IMR-90 (cell line): ENCODE results near the gene ALKBH5. TPM values are rescaled to one million over a fixed set of nuclear protein-coding genes. Genes with fewer than 3 reads are reported as not detected.

Experiments used
- ATAC-seq: fragments of 200-7000 bp; cut with Tn5 transposase; 2 replicates; pipeline ENCODE4 v1.9.1; 2020; ENCODE audit warnings: low read depth, mild to moderate bottlenecking, moderate library complexity
- BruUV-seq: library from RNA; stranded (reverse); fragments of 400-500 nt; replicated peaks from 2 replicates; lab custom pipeline; 2021; lab: Mats Ljungman, UMichigan
- CTCF ChIA-PET: fragments of 300-600 bp; formaldehyde crosslinking; extraction: SDS; loops from one replicate; lab custom pipeline; 2021; ENCODE audit warnings: antibody characterized with exemption; lab: Yijun Ruan, JAX
- POLR2A ChIA-PET: fragments of 300-600 bp; sonication (Branson Sonifier 250); formaldehyde crosslinking; loops from one replicate; lab custom pipeline; 2022; ENCODE audit warnings: antibody characterized with exemption; ENCODE audit not compliant: unreplicated experiment; lab: Charles Lee
- DNase-seq: peaks from one replicate; pipeline ENCODE4 v3.0.0; 2013
- H2AFZ ChIP-seq: replicated peaks from 2 replicates; pipeline ENCODE3; 2013; ENCODE audit warnings: low read length, mild to moderate bottlenecking; ENCODE audit not compliant: poor library complexity
- H2AK5ac ChIP-seq: 2 replicates; pipeline ENCODE4 v1.6.1; 2013; ENCODE audit warnings: low read depth, low read length, inconsistent platforms
- H2AK9ac ChIP-seq: replicated peaks from 2 replicates; pipeline ENCODE3; 2013; ENCODE audit warnings: mild to moderate bottlenecking, low read depth, low read length, moderate library complexity; ENCODE audit not compliant: poor library complexity
- H2BK120ac ChIP-seq: 2 replicates; pipeline ENCODE4 v1.6.1; 2013; ENCODE audit warnings: low read depth, low read length, inconsistent platforms
- H2BK15ac ChIP-seq: 3 replicates; pipeline ENCODE4 v1.6.1; 2013; ENCODE audit warnings: low read depth, low read length, inconsistent platforms
- H2BK20ac ChIP-seq: 2 replicates; pipeline ENCODE4 v1.6.1; 2013; ENCODE audit warnings: low read depth, mild to moderate bottlenecking, inconsistent platforms, low read length, moderate library complexity
- H2BK5ac ChIP-seq: 2 replicates; pipeline ENCODE4 v1.6.1; 2013; ENCODE audit warnings: mild to moderate bottlenecking, low read depth, low read length, inconsistent platforms; ENCODE audit not compliant: poor library complexity, severe bottlenecking
- H3K14ac ChIP-seq: replicated peaks from 2 replicates; pipeline ENCODE4 v1.6.1; 2013; ENCODE audit warnings: low read depth, low read length, inconsistent platforms
- H3K18ac ChIP-seq: 2 replicates; pipeline ENCODE4 v1.6.1; 2013; ENCODE audit warnings: low read depth, low read length, control low read depth
- H3K23ac ChIP-seq: 2 replicates; pipeline ENCODE4 v1.6.1; 2013; ENCODE audit warnings: low read depth, low read length, inconsistent platforms
- H3K27ac ChIP-seq: 2 replicates; pipeline ENCODE4 v1.5.1; 2013; ENCODE audit warnings: mild to moderate bottlenecking, control low read depth, low read length; ENCODE audit not compliant: insufficient read depth
- H3K27me3 ChIP-seq: 2 replicates; pipeline ENCODE4 v1.6.1; 2013; ENCODE audit warnings: low read length; ENCODE audit not compliant: control insufficient read depth, insufficient read depth
- H3K36me3 ChIP-seq: 2 replicates; pipeline ENCODE4 v1.6.1; 2013; ENCODE audit warnings: low read length, mixed read lengths; ENCODE audit not compliant: control insufficient read depth, insufficient read depth
- H3K4ac ChIP-seq: 2 replicates; pipeline ENCODE4 v1.6.1; 2013; ENCODE audit warnings: low read depth, low read length, inconsistent platforms
- H3K4me1 ChIP-seq: 2 replicates; pipeline ENCODE4 v1.6.1; 2013; ENCODE audit warnings: low read length, mixed read lengths; ENCODE audit not compliant: control insufficient read depth, insufficient read depth
- H3K4me2 ChIP-seq: 2 replicates; pipeline ENCODE4 v1.6.1; 2013; ENCODE audit warnings: low read depth, mild to moderate bottlenecking, control low read depth, low read length, moderate library complexity
- H3K4me3 ChIP-seq: 2 replicates; pipeline ENCODE4 v1.5.1; 2013; ENCODE audit warnings: low read depth, mild to moderate bottlenecking, control low read depth, low read length, moderate library complexity; ENCODE audit not compliant: insufficient read depth
- H3K56ac ChIP-seq: 2 replicates; pipeline ENCODE4 v1.6.1; 2013; ENCODE audit warnings: low read length, inconsistent platforms; ENCODE audit not compliant: insufficient read depth; ENCODE audit errors: extremely low read depth
- H3K79me1 ChIP-seq, 2 experiments: 2 replicates each; pipeline ENCODE4 v1.6.1; 2013; ENCODE audit warnings: low read length in 2 of 2, inconsistent platforms in 1 of 2, low read depth in 1 of 2
- H3K9ac ChIP-seq: 2 replicates; pipeline ENCODE4 v1.6.1; 2013; ENCODE audit warnings: low read depth, low read length, control low read depth
- H3K9me1 ChIP-seq: 2 replicates; pipeline ENCODE4 v1.6.1; 2013; ENCODE audit warnings: low read length, inconsistent platforms; ENCODE audit not compliant: insufficient read depth
- H3K9me3 ChIP-seq: 2 replicates; pipeline ENCODE4 v1.6.1; 2013; ENCODE audit warnings: low read length; ENCODE audit not compliant: control insufficient read depth, insufficient read depth
- H4K20me1 ChIP-seq: 2 replicates; pipeline ENCODE4 v1.6.1; 2013; ENCODE audit warnings: low read length, inconsistent platforms; ENCODE audit not compliant: insufficient read depth
- H4K5ac ChIP-seq: 2 replicates; pipeline ENCODE4 v1.6.1; 2013; ENCODE audit warnings: mild to moderate bottlenecking, low read depth, low read length, control low read depth
- H4K8ac ChIP-seq, 2 experiments: 2 replicates each; pipeline ENCODE4 v1.6.1; 2013; ENCODE audit warnings: low read depth in 2 of 2, low read length in 2 of 2, control low read depth in 1 of 2, inconsistent platforms in 1 of 2
- H4K91ac ChIP-seq: 2 replicates; pipeline ENCODE4 v1.6.1; 2013; ENCODE audit warnings: low read depth, low read length, inconsistent platforms; ENCODE audit not compliant: insufficient read depth
- BHLHE40 ChIP-seq: fragments of 150-350 bp; IDR thresholded peaks from 2 replicates; pipeline ENCODE4 v1.6.1; 2016; ENCODE audit warnings: mild to moderate bottlenecking, low read depth, low read length
- CEBPB ChIP-seq: IDR thresholded peaks from 2 replicates; pipeline ENCODE4 v1.6.1; 2012; ENCODE audit warnings: low read depth, low read length, improper control_type of control experiment
- CHD1 ChIP-seq: IDR thresholded peaks from 2 replicates; pipeline ENCODE4 v1.6.1; 2012; ENCODE audit warnings: low read depth, low read length, improper control_type of control experiment
- ELK1 ChIP-seq: fragments of 150-350 bp; IDR thresholded peaks from 2 replicates; pipeline ENCODE4 v1.6.1; 2016; ENCODE audit warnings: low read depth, mild to moderate bottlenecking, low read length, moderate library complexity, borderline replicate concordance
- FOS ChIP-seq: fragments of 150-350 bp; IDR thresholded peaks from 2 replicates; pipeline ENCODE4 v1.6.1; 2016; ENCODE audit warnings: low read depth, low read length
- MAFK ChIP-seq: IDR thresholded peaks from 2 replicates; pipeline ENCODE4 v1.6.1; 2012; ENCODE audit warnings: low read depth, low read length, improper control_type of control experiment
- MAZ ChIP-seq: IDR thresholded peaks from 2 replicates; pipeline ENCODE4 v1.6.1; 2012; ENCODE audit warnings: low read depth, mild to moderate bottlenecking, low read length, improper control_type of control experiment, moderate library complexity, borderline replicate concordance
- MXI1 ChIP-seq: IDR thresholded peaks from 2 replicates; pipeline ENCODE4 v1.6.1; 2012; ENCODE audit warnings: low read depth, mild to moderate bottlenecking, low read length, moderate library complexity, borderline replicate concordance
- NFE2L2 ChIP-seq: fragments of 150-350 bp; IDR thresholded peaks from 2 replicates; pipeline ENCODE4 v1.6.1; 2016; ENCODE audit warnings: low read depth, mild to moderate bottlenecking, low read length
- POLR2A ChIP-seq: IDR thresholded peaks from 2 replicates; pipeline ENCODE4 v1.6.1; 2012; ENCODE audit warnings: mild to moderate bottlenecking, low read depth, low read length
- RAD21 ChIP-seq: IDR thresholded peaks from 2 replicates; pipeline ENCODE4 v1.6.1; 2012; ENCODE audit warnings: low read length, improper control_type of control experiment
- RCOR1 ChIP-seq: IDR thresholded peaks from 2 replicates; pipeline ENCODE4 v1.6.1; 2012; ENCODE audit warnings: mild to moderate bottlenecking, low read length, improper control_type of control experiment; ENCODE audit not compliant: insufficient replicate concordance
- RFX5 ChIP-seq: IDR thresholded peaks from 2 replicates; pipeline ENCODE4 v1.8.0; 2012; ENCODE audit warnings: low read depth, mild to moderate bottlenecking, low read length, moderate library complexity
- SMC3 ChIP-seq: fragments of 150-350 bp; IDR thresholded peaks from 2 replicates; pipeline ENCODE4 v1.6.1; 2016; ENCODE audit warnings: low read depth, mild to moderate bottlenecking, antibody characterized with exemption, low read length, moderate library complexity
- USF2 ChIP-seq: fragments of 150-350 bp; IDR thresholded peaks from 2 replicates; pipeline ENCODE4 v1.6.1; 2017; ENCODE audit warnings: mild to moderate bottlenecking, antibody characterized with exemption, low read length, low read depth
- dilution Hi-C: fragments of 300-500 bp; cut with HindIII; formaldehyde crosslinking; loops from one replicate; pipeline ENCODE4 v1.14.3; 2018; ENCODE audit warnings: low sequenced_read_pairs; ENCODE audit not compliant: unreplicated experiment
- in situ Hi-C: fragments of 300-500 bp; cut with MboI; formaldehyde crosslinking; loops from 3 replicates; pipeline ENCODE4 v1.14.3; 2019; ENCODE audit warnings: low sequenced_read_pairs, inconsistent platforms, mixed read lengths
- intact Hi-C: fragments of 100-400 bp; cut with micrococcal nuclease; formaldehyde crosslinking; loops from 2 replicates; pipeline ENCODE4 v1.10.0; 2022
- polyA plus RNA-seq, 3 experiments: library from polyadenylated mRNA; depleted of rRNA; stranded (reverse); fragments of >200 nt; gene quantifications; 2 replicates each; pipeline ENCODE4 v1.2.3, GENCODE V29; 2012; ENCODE audit warnings: low replicate concordance in 1 of 3
- total RNA-seq: library from RNA; depleted of rRNA; stranded (reverse); fragments of >200 nt; gene quantifications from 2 replicates; pipeline ENCODE4 v1.2.3, GENCODE V29; 2012
- TF ChIP-seq, protein P1 (sequence below): conservative IDR thresholded peaks from 2 replicates; pipeline ENCODE4 v1.5.1; 2012; ENCODE audit warnings: mild to moderate bottlenecking, low read depth, low read length, improper control_type of control experiment

Gene ALKBH5
- total and polyA plus RNA-seq, 2 of the 4 experiments (the other 2 are of a cell fraction): 57.6 to 79.6 TPM

DNA sequence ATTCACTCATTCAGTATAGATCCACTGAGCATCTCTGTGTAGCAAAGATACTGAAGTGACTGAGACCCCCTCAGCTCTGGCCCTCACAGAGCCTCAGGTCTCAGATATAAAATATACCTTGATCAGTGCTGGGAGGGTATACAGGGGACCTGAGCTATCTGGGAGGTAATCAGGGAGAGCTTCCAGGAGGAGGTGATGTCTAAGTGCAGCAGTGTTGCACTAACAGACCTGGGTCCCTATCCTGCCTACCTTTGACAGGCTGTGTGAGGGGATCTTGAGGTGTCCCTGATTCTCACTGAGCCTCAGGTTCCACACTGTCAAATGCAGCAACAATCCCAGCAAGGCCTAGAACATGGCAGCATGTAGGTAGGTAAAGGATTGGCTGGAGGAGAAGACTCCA is 6.5 kb upstream of the ALKBH5 start:
- CTCF ChIA-PET: interaction anchor here (0.6 kb wide), 1 partner anchor 122 kb away, joined by 3 read pairs; no protein-coding TSS in a partner anchor
- TF ChIP-seq ELK1: no peak
- no peak for TF ChIP-seq FOS
- no peak for TF ChIP-seq MAFK
- TF ChIP-seq RFX5: no peak
- TF ChIP-seq RCOR1: no peak
- no peak for TF ChIP-seq NFE2L2
- TF ChIP-seq CEBPB: no peak
- no peak for TF ChIP-seq POLR2A
- TF ChIP-seq CHD1: no peak
- TF ChIP-seq, protein P1, sequence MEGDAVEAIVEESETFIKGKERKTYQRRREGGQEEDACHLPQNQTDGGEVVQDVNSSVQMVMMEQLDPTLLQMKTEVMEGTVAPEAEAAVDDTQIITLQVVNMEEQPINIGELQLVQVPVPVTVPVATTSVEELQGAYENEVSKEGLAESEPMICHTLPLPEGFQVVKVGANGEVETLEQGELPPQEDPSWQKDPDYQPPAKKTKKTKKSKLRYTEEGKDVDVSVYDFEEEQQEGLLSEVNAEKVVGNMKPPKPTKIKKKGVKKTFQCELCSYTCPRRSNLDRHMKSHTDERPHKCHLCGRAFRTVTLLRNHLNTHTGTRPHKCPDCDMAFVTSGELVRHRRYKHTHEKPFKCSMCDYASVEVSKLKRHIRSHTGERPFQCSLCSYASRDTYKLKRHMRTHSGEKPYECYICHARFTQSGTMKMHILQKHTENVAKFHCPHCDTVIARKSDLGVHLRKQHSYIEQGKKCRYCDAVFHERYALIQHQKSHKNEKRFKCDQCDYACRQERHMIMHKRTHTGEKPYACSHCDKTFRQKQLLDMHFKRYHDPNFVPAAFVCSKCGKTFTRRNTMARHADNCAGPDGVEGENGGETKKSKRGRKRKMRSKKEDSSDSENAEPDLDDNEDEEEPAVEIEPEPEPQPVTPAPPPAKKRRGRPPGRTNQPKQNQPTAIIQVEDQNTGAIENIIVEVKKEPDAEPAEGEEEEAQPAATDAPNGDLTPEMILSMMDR: no peak
- TF ChIP-seq MAZ: no peak
- TF ChIP-seq MXI1: no peak
- TF ChIP-seq RAD21: no peak
- no peak for TF ChIP-seq BHLHE40
- TF ChIP-seq USF2: no peak
- no peak for TF ChIP-seq SMC3
- dilution Hi-C loops (no loop called here), in situ Hi-C loops (no loop called here), intact Hi-C loops (no loop called here)
- H3K23ac ChIP-seq: no peak overlapping the region
- H2AFZ ChIP-seq: no peak overlapping the region
- no peak overlapping the region for H4K5ac ChIP-seq
- H4K91ac ChIP-seq: no peak overlapping the region
- H3K4me3 ChIP-seq: no peak overlapping the region
- no peak overlapping the region for H3K9ac ChIP-seq
- BruUV-seq: no TSS peak
- no peak overlapping the region for H2AK9ac ChIP-seq
- no peak overlapping the region for H3K27ac ChIP-seq
- no peak overlapping the region for H3K14ac ChIP-seq
- no peak overlapping the region for H2AK5ac ChIP-seq
- no peak for DNase-seq
- H3K56ac ChIP-seq: no peak overlapping the region
- no peak overlapping the region for H3K4ac ChIP-seq
- peaks cover 4 to 5% of the 10 kb centered on the region in 2 experiments; a peak in 3 of 4 replicates for H3K79me1 ChIP-seq
- no peaks in the 10 kb centered on the region for H3K9me3 ChIP-seq
- no peak overlapping the region for H3K18ac ChIP-seq
- no peak overlapping the region for H4K8ac ChIP-seq
- H4K20me1 ChIP-seq: no peaks in the 10 kb centered on the region
- H3K27me3 ChIP-seq: no peaks in the 10 kb centered on the region
- H3K4me2 ChIP-seq: no peak overlapping the region
- H2BK5ac ChIP-seq: no peak overlapping the region
- no peak for ATAC-seq
- no peaks in the 10 kb centered on the region for H3K36me3 ChIP-seq
- POLR2A ChIA-PET: no interaction called here
- no peak overlapping the region for H2BK120ac ChIP-seq
- H2BK15ac ChIP-seq: no peak overlapping the region
- H2BK20ac ChIP-seq: no peak overlapping the region
- H3K4me1 ChIP-seq: peaks cover 11% of the 10 kb centered on the region
- H3K9me1 ChIP-seq: peaks cover 10% of the 10 kb centered on the region
